OCI-LY1 (cell line): ENCODE measurements around the gene SCN2B.

ENCODE experiments used
- H2AFZ ChIP-seq: fragments of 200-600 bp; sonication (generic), shearing (Covaris generic); 2 replicates; pipeline ENCODE4 v1.6.0; 2014; ENCODE audit warnings: antibody characterized with exemption, mild to moderate bottlenecking, low read length
- H3F3A ChIP-seq: fragments of 200-600 bp; sonication (generic), shearing (Covaris generic); 2 replicates; pipeline ENCODE4 v1.6.0; 2014; ENCODE audit warnings: mild to moderate bottlenecking, antibody characterized with exemption, low read length, moderate library complexity; ENCODE audit not compliant: insufficient read depth
- H3K27ac ChIP-seq: fragments of 200-600 bp; sonication (generic); 2 replicates; pipeline ENCODE4 v1.5.1; 2014; ENCODE audit warnings: low read length, mixed run types, mild to moderate bottlenecking, low read depth; ENCODE audit not compliant: poor library complexity, severe bottlenecking
- H3K27me3 ChIP-seq: fragments of 200-600 bp; sonication (generic); 2 replicates; pipeline ENCODE4 v1.6.0; 2014; ENCODE audit warnings: antibody characterized with exemption, mild to moderate bottlenecking, low read length, moderate library complexity; ENCODE audit not compliant: insufficient read depth
- H3K36me3 ChIP-seq: fragments of 200-600 bp; sonication (generic); 2 replicates; pipeline ENCODE4 v1.6.1; 2014; ENCODE audit warnings: mild to moderate bottlenecking, antibody characterized with exemption, low read length, moderate library complexity, mixed read lengths; ENCODE audit not compliant: insufficient read depth
- H3K4me1 ChIP-seq: fragments of 200-600 bp; sonication (generic); 2 replicates; pipeline ENCODE4 v1.5.1; 2014; ENCODE audit warnings: mild to moderate bottlenecking, low read length, moderate library complexity; ENCODE audit not compliant: insufficient read depth, severe bottlenecking
- H3K4me2 ChIP-seq: fragments of 200-600 bp; sonication (generic), shearing (Covaris generic); 2 replicates; pipeline ENCODE4 v1.6.1; 2014; ENCODE audit warnings: low read length
- H3K4me3 ChIP-seq: fragments of 200-600 bp; sonication (generic); 2 replicates; pipeline ENCODE4 v1.5.1; 2014; ENCODE audit warnings: low read length, low read depth, mild to moderate bottlenecking, mixed read lengths; ENCODE audit not compliant: poor library complexity, severe bottlenecking
- H3K79me2 ChIP-seq: fragments of 200-600 bp; shearing (Covaris generic); 2 replicates; pipeline ENCODE4 v1.6.1; 2016; ENCODE audit warnings: mixed run types, low read length, mixed read lengths; ENCODE audit not compliant: insufficient read depth
- H3K9ac ChIP-seq: fragments of 200-600 bp; sonication (generic), shearing (Covaris generic); 2 replicates; pipeline ENCODE4 v1.6.1; 2014; ENCODE audit warnings: mild to moderate bottlenecking, low read length, mixed read lengths
- H3K9me2 ChIP-seq: fragments of 200-600 bp; sonication (generic), shearing (Covaris generic); 2 replicates; pipeline ENCODE4 v1.6.1; 2014; ENCODE audit warnings: low read depth, mild to moderate bottlenecking, low read length, mixed read lengths
- H3K9me3 ChIP-seq: fragments of 200-600 bp; shearing (Covaris generic); 2 replicates; pipeline ENCODE4 v1.6.1; 2014; ENCODE audit warnings: low read length, mixed read lengths
- H4K20me1 ChIP-seq: fragments of 200-600 bp; sonication (generic), shearing (Covaris generic); 2 replicates; pipeline ENCODE4 v1.6.0; 2016; ENCODE audit warnings: mild to moderate bottlenecking, low read length; ENCODE audit not compliant: insufficient read depth
- EZH2 ChIP-seq: fragments of 200-600 bp; sonication (generic), shearing (Covaris generic); IDR thresholded peaks from 2 replicates; pipeline ENCODE4 v1.8.0; 2017; ENCODE audit warnings: borderline replicate concordance, mixed run types, mild to moderate bottlenecking, antibody characterized with exemption, low read length, moderate library complexity, mixed read lengths
- TF ChIP-seq, protein P1 (sequence below): fragments of 200-600 bp; sonication (generic), shearing (Covaris generic); IDR thresholded peaks from 2 replicates; pipeline ENCODE4 v1.5.1; 2017; ENCODE audit warnings: mild to moderate bottlenecking, antibody characterized with exemption, low read length, moderate library complexity, mixed read lengths

SCN2B gene

GRCh38 chr11:118154641-118155040, 21.8 kb downstream of the SCN2B start:
- H2AFZ ChIP-seq, result no peak overlapping the region
- H3K4me3 ChIP-seq, result no peak overlapping the region
- no peak overlapping the region for H3K9ac ChIP-seq
- H3K9me2 ChIP-seq, result no peaks in the 10 kb centered on the region
- H3K27me3 ChIP-seq, result no peaks in the 10 kb centered on the region
- H3F3A ChIP-seq, result no peaks in the 10 kb centered on the region
- H3K79me2 ChIP-seq, result no peaks in the 10 kb centered on the region
- TF ChIP-seq, protein P1, sequence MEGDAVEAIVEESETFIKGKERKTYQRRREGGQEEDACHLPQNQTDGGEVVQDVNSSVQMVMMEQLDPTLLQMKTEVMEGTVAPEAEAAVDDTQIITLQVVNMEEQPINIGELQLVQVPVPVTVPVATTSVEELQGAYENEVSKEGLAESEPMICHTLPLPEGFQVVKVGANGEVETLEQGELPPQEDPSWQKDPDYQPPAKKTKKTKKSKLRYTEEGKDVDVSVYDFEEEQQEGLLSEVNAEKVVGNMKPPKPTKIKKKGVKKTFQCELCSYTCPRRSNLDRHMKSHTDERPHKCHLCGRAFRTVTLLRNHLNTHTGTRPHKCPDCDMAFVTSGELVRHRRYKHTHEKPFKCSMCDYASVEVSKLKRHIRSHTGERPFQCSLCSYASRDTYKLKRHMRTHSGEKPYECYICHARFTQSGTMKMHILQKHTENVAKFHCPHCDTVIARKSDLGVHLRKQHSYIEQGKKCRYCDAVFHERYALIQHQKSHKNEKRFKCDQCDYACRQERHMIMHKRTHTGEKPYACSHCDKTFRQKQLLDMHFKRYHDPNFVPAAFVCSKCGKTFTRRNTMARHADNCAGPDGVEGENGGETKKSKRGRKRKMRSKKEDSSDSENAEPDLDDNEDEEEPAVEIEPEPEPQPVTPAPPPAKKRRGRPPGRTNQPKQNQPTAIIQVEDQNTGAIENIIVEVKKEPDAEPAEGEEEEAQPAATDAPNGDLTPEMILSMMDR, result no peak
- TF ChIP-seq EZH2, result no peak
- H3K36me3 ChIP-seq, result no peaks in the 10 kb centered on the region
- no peaks in the 10 kb centered on the region for H3K4me1 ChIP-seq
- H3K4me2 ChIP-seq, result no peak overlapping the region
- H4K20me1 ChIP-seq, result no peaks in the 10 kb centered on the region
- no peak overlapping the region for H3K27ac ChIP-seq
- H3K9me3 ChIP-seq, result no peaks in the 10 kb centered on the region

DNA sequence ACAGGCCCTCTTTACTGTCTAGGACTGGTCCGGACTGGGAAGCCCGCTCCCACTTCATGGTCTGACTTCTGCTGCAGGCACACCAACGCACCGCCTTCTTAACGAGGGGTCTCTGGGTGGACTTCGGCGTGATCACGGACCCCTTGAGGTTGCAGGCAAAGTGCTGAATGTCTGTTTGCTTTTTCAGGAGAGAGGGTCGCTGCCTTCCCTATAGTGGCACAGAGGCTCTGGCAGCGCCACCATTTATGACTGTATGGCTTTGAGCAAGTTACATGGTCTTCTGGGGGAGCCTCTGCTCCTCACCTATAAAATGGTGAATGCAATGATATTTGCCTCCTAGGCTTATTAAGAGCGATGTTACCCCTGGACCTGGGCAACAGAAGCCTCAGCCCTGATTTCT, 22.5 kb downstream of the SCN2B start:
- Histone ChIP-seq H3K9ac (no peak overlapping the region), H3K4me2 (no peak overlapping the region), H3F3A (no peaks in the 10 kb centered on the region), H4K20me1 (no peaks in the 10 kb centered on the region), H3K27me3 (no peaks in the 10 kb centered on the region), H3K79me2 (no peaks in the 10 kb centered on the region), H3K27ac (no peak overlapping the region), H3K9me3 (no peaks in the 10 kb centered on the region), H3K4me3 (no peak overlapping the region), H2AFZ (no peak overlapping the region), H3K4me1 (no peaks in the 10 kb centered on the region), H3K9me2 (no peaks in the 10 kb centered on the region), H3K36me3 (no peaks in the 10 kb centered on the region)
- no peak for TF ChIP-seq EZH2
- TF ChIP-seq, protein P1, result no peak

DNA sequence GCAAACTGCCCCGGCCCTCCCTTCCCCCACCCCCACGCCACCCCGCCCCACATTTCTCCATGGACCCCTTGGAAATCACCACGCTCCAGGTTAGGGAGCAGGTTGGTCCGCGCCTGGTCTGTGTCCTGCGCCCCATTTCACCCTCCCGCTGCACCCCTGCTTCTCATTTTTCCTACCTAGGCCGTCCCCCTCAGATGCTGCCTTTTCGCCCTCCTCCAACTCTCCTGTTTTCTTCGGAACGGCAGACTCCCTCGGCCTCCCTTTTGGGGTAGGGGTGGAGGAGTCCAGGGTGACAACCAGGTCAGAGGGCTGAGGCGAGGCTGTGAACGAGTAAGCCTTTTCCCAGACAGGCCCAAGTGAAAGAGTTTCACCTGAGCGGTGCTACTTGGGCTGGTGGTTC, 22.9 kb downstream of the SCN2B start:
- Histone ChIP-seq H3K9me2 (no peaks in the 10 kb centered on the region), H3K27me3 (no peaks in the 10 kb centered on the region), H4K20me1 (no peaks in the 10 kb centered on the region), H3F3A (no peaks in the 10 kb centered on the region), H3K4me2 (no peak overlapping the region), H3K4me1 (no peaks in the 10 kb centered on the region), H3K79me2 (no peaks in the 10 kb centered on the region), H3K27ac (no peak overlapping the region), H2AFZ (no peak overlapping the region), H3K4me3 (no peak overlapping the region), H3K9ac (no peak overlapping the region), H3K36me3 (no peaks in the 10 kb centered on the region), H3K9me3 (no peaks in the 10 kb centered on the region)
- no peak for TF ChIP-seq EZH2
- TF ChIP-seq, protein P1, result no peak
